H1 (cell line): ENCODE results near the gene NTN5. TPM values are rescaled to one million over a fixed set of nuclear protein-coding genes. Genes with fewer than 3 reads are reported as not detected.

Experiments used
- CHD1 ChIP-seq: IDR thresholded peaks from 2 replicates; pipeline ENCODE4 v1.6.1; 2012; ENCODE audit warnings: low read depth, low read length, improper control_type of control experiment
- CHD2 ChIP-seq: IDR thresholded peaks from 2 replicates; pipeline ENCODE4 v1.6.1; 2012; ENCODE audit warnings: low read length, improper control_type of control experiment
- CREB1 ChIP-seq: IDR thresholded peaks from 2 replicates; pipeline ENCODE4 v1.6.1; 2012; ENCODE audit warnings: inconsistent platforms
- EGR1 ChIP-seq: IDR thresholded peaks from 2 replicates; pipeline ENCODE4 v1.6.1; 2011; ENCODE audit warnings: low read depth, low read length, borderline replicate concordance
- HDAC6 ChIP-seq: IDR thresholded peaks from one replicate; pipeline ENCODE4 v1.7.1; 2012; ENCODE audit warnings: low read depth, mild to moderate bottlenecking, inconsistent platforms, low read length, moderate library complexity
- MAFK ChIP-seq: IDR thresholded peaks from 2 replicates; pipeline ENCODE4 v1.6.1; 2012; ENCODE audit warnings: low read depth, mild to moderate bottlenecking, improper control_type of control experiment, low read length
- RBBP5 ChIP-seq: IDR thresholded peaks from 2 replicates; pipeline ENCODE4 v1.7.1; 2012; ENCODE audit warnings: low read depth, mild to moderate bottlenecking, inconsistent platforms, low read length, moderate library complexity, borderline replicate concordance
- SP4 ChIP-seq: IDR thresholded peaks from 2 replicates; pipeline ENCODE4 v1.6.1; 2012; ENCODE audit warnings: low read length, inconsistent platforms
- TEAD4 ChIP-seq: IDR thresholded peaks from 2 replicates; pipeline ENCODE4 v1.6.1; 2012; ENCODE audit warnings: low read depth, low read length, inconsistent platforms, mixed read lengths
- YY1 ChIP-seq: IDR thresholded peaks from 2 replicates; pipeline ENCODE4 v1.6.1; 2011; ENCODE audit warnings: low read depth, mild to moderate bottlenecking, low read length
- polyA plus RNA-seq, 7 experiments: library from polyadenylated mRNA; depleted of rRNA in 3 of 7; stranded (reverse) in 5 of 7; unstranded in 2 of 7; fragments of >200 nt in 5 of 7; fragments of 200-250 nt in 2 of 7; gene quantifications; 1 replicate in 5 of 7; 2 replicates in 1 of 7; 4 replicates in 1 of 7; pipeline versions ENCODE4 v1.2.1 to v1.2.3, GENCODE V29; 2011 to 2013; ENCODE audit warnings: missing spikeins in 2 of 7, mixed read lengths in 2 of 7
- total RNA-seq: library from RNA; stranded (reverse); fragmentation: NEBNext Ultra II Directional; extraction: Animal tissue kit (Norgen Biotek cat#: 25700); gene quantifications from 2 replicates; pipeline ENCODE4 v1.2.1, GENCODE V29; 2021
- TF ChIP-seq, protein P1 (sequence below): IDR thresholded peaks from 2 replicates; pipeline ENCODE4 v1.6.1; 2012; ENCODE audit warnings: inconsistent platforms

Gene NTN5
- total and polyA plus RNA-seq, 2 of the 8 experiments (the other 6 are each of a cell fraction or from before 2014, with no cell fraction given), result 0.47 to 0.85 TPM

DNA sequence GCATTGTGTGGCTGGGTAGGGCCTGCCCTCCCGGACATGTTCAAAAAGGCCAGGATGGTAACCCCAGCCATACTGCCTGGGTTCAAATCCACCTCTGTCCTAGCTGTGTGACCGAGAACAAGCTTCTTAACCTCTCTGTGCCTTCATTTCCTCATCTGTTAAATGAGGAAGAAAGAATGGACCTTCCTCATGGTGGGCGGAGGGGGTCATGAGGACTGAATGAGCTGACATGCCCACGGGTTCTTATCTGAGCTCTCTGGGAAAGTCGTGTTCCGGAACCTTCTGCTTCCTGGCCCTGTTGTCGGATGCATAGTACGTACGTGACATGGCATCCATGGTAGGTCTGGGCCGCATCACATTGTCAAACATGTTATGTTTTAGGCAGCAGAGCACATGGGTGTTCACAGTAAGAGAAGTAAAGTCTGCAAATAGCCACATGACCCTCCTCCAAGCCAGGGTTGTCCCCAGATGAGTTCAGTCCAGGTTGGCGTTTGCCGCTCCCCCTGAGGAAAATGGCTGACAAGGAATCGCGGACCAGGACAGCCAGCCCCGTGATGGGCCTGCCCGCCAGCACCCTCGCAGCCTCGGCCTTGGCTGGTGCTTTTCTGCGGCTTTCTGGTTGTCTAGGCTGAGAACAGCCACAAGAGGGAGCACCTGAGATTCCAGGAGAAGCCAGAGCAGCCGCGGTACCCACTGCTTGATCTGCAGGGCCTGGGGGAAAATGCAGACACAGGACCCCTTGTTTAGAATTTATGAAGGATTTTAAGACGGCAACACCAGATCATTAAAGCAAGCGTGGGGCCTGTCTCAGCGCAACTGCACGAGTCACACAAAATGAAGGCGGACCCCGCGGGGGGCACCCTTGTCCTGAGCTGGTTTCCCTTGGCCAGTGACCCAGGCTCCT, 2.4 kb upstream of the NTN5 start (continued):
- TF ChIP-seq, protein P1, sequence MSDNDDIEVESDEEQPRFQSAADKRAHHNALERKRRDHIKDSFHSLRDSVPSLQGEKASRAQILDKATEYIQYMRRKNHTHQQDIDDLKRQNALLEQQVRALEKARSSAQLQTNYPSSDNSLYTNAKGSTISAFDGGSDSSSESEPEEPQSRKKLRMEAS, result no peak
- TF ChIP-seq YY1, result peak; percentile 93
- TF ChIP-seq EGR1, result no peak
- no peak for TF ChIP-seq SP4
- no peak for TF ChIP-seq HDAC6
- TF ChIP-seq TEAD4, result peak; percentile 82
- no peak for TF ChIP-seq CHD1
- no peak for TF ChIP-seq CREB1
- 0 out of 2 replicates have a peak, but pooled peaks have one; percentile 60 for TF ChIP-seq RBBP5
- TF ChIP-seq MAFK, result no peak
- TF ChIP-seq CHD2, result no peak
